ENCODE measurements around the gene PDSS1.
A peak's percentile ranks its signal among the peaks of the same experiment; 100 is the strongest.

Gene PDSS1

DNA sequence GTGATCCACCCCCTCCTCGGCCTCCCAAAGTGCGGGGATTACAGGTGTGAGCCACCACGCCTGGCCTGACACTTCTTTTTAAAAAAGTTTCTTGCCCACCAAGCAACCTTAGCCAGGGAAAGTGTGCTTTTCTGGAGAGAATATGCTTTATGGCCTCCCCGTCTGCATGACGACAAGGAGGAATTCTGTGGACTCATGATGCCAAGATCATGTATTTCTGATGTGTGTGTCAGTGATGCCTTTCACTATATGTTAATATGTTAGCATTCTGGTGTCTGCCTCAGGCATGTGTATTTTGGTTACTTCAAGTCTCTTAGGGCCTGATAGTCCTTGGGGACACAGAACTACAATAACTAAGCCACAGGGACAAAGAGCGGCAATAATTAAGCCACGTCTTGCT lies 2.1 kb downstream of the PDSS1 start:
- DNase-seq = no peak

- no peak for DNase-seq
These were observed 3.6 kb downstream of the PDSS1 start for GRCh38 chr10:26700884-26701630.

- DNase-seq = no peak
These were observed 5.6 kb downstream of the PDSS1 start for GRCh38 chr10:26703096-26703495.

DNA sequence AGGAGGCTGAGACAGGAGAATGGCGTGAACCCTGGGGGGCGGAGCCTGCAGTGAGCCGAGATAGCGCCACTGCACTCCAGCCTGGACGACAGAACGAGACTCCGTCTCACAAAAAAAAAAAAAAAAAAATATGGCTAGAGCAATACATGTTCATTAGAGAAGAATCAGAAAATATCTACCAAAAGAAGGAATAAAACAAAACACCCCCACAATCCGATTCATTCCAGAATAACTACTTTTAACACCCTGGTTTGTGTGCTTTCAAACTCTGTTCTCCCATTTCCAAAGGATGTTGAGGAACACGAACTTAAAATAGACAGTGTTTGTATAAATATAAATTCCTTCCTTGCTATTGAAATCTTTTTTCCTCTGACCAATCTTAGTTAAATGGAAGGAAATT lies 6.5 kb downstream of the PDSS1 start:
- no peak for DNase-seq

- no peak for DNase-seq
These were observed 8.7 kb downstream of the PDSS1 start for GRCh38 chr10:26706206-26706605.

DNA sequence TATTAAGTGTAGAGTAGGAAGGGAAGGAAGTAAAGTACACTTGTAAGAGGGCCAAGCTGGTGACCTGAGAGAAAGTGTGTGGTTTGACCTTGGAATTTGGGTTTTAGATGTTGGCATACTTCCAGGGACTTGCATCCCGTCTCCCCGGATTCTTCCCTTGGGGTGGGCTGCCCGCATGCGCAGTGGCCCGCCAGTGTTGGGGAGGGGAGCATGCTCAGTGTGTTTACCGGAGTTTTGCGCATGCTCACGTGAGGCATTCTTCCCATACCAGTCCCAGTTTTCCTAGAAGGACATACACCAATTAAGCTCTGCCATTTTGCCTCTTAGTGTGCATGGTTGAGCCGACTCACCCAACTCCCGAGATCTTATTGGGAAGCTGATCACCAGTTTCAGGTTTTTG lies 9.4 kb downstream of the PDSS1 start:
- no peak for DNase-seq

DNA sequence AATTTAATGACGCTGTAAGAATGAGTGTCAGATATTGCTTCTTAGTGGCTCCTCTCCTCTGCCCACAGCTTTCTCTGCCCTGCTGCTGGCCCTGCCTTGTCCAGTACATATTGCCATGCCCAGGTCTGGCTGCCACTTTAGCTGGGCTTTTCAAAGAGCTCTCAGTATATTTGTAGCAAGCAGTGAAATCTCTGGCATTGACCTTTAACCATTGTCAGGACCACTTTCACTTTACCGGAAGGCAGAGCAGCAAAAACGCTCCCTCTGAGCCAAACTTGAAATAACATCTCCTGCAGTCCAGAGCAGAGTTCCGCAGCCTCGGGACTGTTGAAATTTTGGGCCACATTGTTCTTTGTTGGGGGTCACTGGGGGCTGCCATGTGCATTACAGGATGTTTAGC lies 13.8 kb downstream of the PDSS1 start:
- no peak for DNase-seq

DNA sequence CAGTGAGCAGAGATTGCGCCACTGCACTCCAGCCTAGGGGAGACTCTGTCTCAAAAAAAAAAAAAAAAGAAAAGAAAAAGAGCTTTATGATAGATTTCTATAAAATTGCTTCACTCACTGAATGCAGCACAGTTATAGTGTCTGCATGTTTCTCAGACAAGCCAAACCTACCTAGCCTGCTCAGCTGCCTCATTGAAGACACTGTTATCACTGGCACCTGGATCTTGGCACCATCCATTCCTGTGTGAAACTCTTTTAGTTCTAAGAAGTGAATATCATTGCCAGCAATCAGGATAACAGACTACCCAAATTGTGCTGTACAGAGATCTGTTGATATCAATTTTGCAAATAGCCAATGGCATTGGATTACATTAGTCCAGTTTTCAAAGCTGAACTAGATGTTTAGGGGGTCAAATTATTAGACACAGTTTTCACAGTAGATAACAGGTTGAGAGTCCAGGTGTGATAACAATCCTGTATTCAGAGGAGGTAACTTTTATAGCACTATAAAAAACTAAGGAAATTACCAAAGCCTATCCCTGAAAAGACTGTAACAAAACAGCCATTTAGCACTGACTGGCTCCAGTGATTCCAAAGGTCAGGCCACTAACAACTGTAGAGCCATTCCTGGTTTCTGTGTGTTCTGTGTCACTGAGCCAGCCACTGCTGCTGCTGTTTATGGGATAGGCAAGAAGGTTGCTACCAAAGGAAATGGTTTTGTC lies 17.1 kb downstream of the PDSS1 start:
- DNase-seq = no peak

- no peak for DNase-seq
These were observed 17.6 kb downstream of the PDSS1 start for GRCh38 chr10:26715137-26715487.

DNA sequence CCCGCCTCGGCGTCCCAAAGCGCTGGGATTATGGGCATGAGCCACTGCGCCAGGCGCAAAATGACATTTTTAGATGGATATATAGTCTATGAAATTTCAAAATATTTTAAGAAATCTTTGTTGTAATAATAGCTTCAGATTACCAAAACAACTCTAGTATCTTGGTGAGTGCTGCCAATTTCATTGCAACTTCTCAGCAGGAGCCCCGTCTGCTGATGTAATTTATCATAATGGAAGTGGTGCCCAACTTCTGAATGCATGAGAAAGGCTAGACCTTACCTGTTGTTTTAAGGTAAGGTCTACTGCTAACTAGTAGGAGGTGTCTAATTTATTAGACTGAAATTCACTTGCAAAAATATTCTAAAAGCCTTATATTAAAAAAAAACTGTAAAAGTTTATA lies 20.0 kb downstream of the PDSS1 start:
- no peak for DNase-seq

GRCh38 chr10:26721561-26721960 lies 24.1 kb downstream of the PDSS1 start:
- DNase-seq = no peak

DNA sequence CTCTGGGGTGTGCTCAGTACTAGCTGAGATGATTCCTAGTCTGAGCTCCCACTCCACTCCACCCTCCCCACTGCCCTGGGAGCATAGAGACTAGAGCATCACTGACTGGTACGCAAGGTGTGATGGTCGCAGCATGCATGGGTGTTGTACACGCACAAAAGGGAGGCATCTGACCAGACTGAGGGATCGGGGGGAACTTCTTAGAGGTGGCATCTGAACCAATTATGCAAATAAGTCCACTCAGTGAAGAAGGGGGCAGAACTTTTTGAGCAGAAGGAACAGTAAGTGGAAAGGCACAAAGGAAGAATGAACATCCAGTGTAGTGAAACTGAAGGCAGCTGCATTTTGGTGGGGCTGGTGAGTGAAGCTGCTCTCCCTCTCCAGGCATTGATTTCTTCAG lies 25.5 kb downstream of the PDSS1 start:
- DNase-seq = no peak

- peak; percentile 48 for DNase-seq
These were observed 28.6 kb downstream of the PDSS1 start for GRCh38 chr10:26725837-26726727.

DNA sequence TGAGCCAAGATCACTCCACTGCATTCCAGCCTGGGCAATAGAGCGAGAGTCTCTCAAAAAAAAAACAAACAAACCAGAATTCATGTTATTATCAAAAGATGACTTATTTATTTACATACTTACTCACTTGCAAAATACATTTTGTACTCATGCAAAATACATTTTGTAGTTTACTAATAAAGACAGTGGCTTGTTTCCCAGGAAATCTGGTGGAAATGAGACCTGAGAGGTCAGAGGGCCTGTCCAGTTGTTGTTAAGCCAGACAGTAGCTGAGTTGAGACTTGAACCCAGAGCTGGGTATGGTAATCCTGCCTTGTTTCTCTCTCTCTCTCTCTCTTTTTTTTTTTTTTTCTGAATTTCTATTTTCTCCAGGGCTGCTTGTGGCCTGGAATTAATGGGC lies 29.5 kb downstream of the PDSS1 start:
- DNase-seq = peak; percentile 20

GRCh38 chr10:26728957-26729356 lies 31.5 kb downstream of the PDSS1 start:
- DNase-seq = no peak

DNA sequence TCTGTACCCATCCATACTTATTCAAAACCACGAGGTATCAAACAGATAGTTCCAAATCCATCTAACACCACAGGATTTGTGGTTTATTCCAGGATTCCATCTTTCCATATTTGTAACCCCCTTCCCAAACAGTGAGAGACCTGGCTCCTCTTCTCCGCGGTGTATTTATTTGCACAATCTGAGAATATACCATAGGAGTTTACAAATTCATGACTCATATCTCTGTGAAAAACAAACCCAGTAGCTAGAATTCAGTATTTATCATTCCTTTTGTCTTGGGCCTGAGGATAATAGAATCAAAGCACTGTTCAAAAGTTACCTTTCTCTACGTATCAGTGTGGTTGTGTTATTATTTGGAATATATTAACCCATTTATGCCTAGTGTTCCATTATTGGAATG lies 31.9 kb downstream of the PDSS1 start:
- DNase-seq = no peak

DNA sequence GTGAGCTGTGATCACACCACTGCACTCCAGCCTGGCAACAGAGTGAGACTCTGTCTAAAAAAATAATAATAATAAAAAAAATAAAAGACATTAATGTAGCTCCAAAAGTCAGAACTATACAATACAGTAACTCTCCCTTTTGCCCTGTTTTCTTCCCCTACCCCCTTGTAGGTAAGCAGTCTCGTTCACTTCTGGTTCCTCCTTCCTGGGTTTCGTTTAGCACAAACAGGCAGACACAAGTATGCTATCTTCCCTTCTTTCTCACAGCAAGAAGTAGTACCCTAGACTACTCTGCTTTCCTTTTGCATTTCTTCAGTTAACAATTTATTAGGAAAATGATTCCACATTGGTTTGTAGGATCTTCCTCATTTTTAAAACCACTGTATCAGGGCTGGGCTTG lies 33.1 kb downstream of the PDSS1 start:
- no peak for DNase-seq

- no peak for DNase-seq
These were observed 36.5 kb downstream of the PDSS1 start for GRCh38 chr10:26733750-26734568.

DNA sequence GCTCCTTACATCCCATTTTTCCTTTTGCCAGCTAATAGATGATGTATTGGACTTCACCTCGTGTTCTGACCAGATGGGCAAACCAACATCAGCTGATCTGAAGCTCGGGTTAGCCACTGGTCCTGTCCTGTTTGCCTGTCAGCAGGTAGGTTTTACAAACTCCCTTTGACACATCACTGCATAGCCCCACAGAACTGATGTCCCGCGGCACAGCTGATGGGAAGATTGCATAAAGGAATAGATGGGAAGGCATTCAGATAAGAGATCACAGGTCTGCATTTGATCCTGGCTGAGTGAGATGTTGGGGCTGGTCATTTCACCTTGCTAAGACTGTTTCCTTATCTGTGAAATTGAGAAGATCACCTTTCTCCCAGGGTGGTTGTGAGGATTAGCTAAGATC lies 37.9 kb downstream of the PDSS1 start:
- no peak for DNase-seq

DNA sequence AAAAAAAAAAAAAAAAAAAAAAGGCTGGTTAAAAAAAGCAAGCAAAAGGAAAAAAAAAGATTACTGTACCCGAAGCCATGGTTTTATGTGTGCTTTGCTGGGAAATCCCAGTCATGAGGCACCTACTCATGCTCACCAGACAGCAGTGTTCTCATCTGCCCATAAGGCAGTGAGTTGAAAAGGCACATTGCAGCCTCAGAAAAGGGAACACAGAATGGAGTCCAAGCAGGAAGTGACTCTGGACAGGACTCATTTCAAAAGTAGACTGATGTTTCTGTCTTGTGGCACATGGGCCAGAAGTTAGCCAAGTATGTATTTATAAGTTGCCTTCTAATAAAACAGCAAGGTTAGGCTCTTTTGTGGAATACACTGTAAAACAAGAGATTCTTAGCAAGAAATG lies 40.2 kb downstream of the PDSS1 start:
- DNase-seq = no peak

DNA sequence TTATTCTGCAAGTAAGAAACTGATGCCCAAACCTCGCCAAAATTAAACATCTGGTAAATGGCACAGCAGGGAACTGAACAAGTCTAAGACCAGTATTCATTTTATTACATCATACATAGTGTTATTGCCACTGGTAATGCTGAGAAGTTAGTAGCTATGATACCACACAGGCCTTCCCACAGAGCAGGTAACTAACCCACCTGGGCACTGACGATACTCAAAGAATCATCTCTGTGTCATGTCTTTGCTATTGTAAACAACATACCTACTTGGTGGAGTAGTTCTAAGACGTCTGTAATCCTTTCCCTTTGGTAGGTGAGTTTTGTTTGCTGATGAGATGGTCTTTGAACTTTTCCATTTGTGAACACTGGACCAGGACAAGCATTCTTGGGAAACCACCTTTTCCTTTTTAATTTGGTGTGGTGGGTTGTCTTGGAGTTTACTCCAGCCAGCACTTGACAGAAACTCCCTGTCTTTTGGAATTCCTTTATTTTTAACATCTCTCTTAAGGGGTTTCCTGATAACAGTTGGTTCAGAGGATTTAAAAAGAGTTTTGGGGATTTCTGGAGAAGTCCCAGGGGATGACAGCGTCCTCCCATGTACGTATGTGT lies 40.9 kb downstream of the PDSS1 start:
- DNase-seq = no peak

DNA sequence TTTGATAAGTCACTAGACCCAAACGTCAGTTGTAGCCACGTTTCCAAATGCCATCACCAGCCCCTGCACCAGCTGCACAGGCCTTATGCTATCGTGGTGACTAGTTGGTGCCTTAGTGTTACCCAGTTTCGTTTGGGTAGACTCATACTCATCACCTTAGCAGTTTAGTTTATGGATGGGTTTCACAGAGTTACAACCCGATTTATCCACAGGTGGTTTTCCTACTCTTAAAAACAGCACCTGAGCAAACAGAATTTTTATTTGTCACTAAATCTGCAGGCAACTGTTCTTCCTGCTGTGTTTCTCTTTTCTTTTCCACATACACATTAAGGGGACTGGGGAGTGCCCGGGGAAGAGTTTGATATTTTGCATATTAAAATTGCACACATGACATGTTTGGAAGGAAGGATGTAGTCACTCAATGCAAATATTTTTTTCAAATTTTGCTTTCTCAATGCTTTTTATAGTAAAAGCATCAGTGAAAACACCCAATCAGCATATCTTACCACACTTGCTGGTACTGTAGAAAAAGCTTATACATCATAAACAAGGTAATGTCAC lies 41.6 kb downstream of the PDSS1 start:
- DNase-seq = no peak
